Measurements from ENCODE around the gene REV1. TPM values are rescaled to one million over a fixed set of nuclear protein-coding genes. Genes with fewer than 3 reads are reported as not detected.
A peak's percentile ranks its signal among the peaks of the same experiment; 100 is the strongest.

The REV1 gene
- total RNA-seq, 2 donors from 2014 or later = 22.3 to 26.4 TPM

DNA sequence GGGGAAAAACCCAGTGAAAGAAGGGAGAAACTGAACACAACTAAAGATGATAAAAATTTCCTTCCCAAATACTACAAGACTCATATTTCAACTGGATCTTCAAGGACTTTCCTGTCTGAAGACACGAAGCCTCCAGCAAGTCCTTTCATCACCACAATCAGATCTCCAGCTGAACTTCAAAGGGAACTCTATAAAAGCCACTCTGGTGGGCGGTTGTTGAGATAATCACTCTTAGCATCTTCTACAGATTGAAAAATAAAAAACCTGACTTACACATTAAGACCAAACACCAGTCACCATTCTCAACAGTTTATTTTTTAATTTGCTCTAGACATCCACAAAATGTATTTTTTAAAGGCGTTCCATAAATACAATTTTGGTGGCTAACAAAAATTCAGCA, 4.4 kb downstream of the REV1 start:
- Histone ChIP-seq H3K9me3 (no peaks in the 10 kb centered on the region), H3K4me1 (peaks cover 0 to 67% of the 10 kb centered on the region in 2 donors), H3K36me3 (no peaks in the 10 kb centered on the region), H3K27me3 (no peaks in the 10 kb centered on the region), H3K27ac (peak overlapping the region in 1 of 2 donors; percentile 46), H3K4me3 (no peak overlapping the region)
- TF ChIP-seq, protein P1, sequence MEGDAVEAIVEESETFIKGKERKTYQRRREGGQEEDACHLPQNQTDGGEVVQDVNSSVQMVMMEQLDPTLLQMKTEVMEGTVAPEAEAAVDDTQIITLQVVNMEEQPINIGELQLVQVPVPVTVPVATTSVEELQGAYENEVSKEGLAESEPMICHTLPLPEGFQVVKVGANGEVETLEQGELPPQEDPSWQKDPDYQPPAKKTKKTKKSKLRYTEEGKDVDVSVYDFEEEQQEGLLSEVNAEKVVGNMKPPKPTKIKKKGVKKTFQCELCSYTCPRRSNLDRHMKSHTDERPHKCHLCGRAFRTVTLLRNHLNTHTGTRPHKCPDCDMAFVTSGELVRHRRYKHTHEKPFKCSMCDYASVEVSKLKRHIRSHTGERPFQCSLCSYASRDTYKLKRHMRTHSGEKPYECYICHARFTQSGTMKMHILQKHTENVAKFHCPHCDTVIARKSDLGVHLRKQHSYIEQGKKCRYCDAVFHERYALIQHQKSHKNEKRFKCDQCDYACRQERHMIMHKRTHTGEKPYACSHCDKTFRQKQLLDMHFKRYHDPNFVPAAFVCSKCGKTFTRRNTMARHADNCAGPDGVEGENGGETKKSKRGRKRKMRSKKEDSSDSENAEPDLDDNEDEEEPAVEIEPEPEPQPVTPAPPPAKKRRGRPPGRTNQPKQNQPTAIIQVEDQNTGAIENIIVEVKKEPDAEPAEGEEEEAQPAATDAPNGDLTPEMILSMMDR (IDR thresholded peaks at IDR 0.05) = no peak
- DNase-seq (ENCODE audit: low spot score) = no peak

DNA sequence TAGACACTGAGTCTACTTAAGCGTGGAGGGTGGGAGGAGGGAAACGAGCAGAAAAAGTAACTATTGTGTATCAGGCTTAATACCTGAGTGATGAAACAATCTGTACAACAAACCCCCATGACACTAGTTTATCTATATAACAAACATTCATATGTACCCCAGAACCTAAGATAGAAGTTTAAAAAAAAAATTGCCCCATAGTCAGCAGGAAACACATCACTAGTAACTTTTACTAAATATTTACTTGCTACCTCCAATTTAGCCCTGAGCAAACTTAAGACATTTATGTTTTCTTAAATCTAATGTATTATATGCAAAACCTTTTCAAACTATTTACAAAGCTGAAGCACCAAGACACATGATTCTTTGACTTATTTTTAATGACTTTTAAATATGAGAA, 5.6 kb downstream of the REV1 start:
- no peak for DNase-seq (ENCODE audit: low spot score)
- Histone ChIP-seq H3K27me3 (no peaks in the 10 kb centered on the region), H3K9me3 (no peaks in the 10 kb centered on the region), H3K4me1 (peaks cover 0 to 79% of the 10 kb centered on the region in 2 donors), H3K27ac (peak overlapping the region in 1 of 2 donors; percentile 49), H3K36me3 (no peaks in the 10 kb centered on the region), H3K4me3 (no peak overlapping the region)
- TF ChIP-seq, protein P1 (IDR thresholded peaks at IDR 0.05) = no peak

DNA sequence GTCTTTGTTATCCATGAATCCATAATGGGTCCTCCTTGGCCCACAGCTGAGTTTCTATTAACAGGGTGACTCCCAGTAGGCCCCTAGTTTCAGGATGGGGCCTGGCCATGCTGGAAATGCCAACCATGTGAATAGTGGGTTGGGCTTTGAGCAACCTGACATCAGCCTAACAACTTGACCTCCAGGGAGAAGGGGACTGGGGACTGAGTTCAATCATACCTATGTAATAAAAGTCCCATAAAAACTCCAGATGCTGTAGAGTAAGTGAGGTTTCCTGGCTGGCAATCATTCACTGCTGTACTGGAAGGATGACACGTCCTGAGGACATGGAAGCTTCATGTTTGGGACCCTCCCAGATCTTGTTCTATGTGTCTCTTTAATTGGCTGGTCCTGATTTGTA, 7.9 kb downstream of the REV1 start:
- Histone ChIP-seq H3K9me3 (no peaks in the 10 kb centered on the region), H3K4me3 (no peak overlapping the region), H3K27me3 (no peaks in the 10 kb centered on the region), H3K27ac (peak overlapping the region; percentile 4 to 25), H3K36me3 (no peaks in the 10 kb centered on the region), H3K4me1 (peaks cover 0 to 79% of the 10 kb centered on the region in 2 donors)
- TF ChIP-seq, protein P1 (IDR thresholded peaks at IDR 0.05) = no peak
- no peak for DNase-seq (ENCODE audit: low spot score)

DNA sequence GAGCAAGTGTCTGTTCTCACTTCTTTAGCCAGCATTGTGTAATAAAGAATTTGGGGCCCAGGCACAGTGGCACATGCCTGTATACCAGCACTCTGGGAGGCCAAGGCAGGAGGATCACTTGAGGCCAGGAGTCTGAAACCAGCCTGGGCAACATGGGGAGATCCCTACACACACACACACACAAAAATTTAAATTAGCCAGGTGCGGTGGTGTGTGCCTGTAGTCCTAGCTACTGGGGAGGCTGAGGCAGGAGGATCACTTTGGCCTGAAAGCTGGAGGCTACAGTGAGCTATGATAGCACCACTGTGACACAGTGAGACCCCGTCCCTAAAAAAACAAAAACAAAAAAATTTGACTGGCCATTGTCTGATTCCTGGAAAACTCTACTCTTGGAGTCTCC, 8.3 kb downstream of the REV1 start:
- DNase-seq (ENCODE audit: low spot score) = no peak
- TF ChIP-seq, protein P1 (IDR thresholded peaks at IDR 0.05) = no peak
- Histone ChIP-seq H3K27ac (peak overlapping the region in 1 of 2 donors; percentile 4), H3K36me3 (no peaks in the 10 kb centered on the region), H3K4me3 (no peak overlapping the region), H3K27me3 (no peaks in the 10 kb centered on the region), H3K4me1 (peaks cover 0 to 79% of the 10 kb centered on the region in 2 donors), H3K9me3 (no peaks in the 10 kb centered on the region)

DNA sequence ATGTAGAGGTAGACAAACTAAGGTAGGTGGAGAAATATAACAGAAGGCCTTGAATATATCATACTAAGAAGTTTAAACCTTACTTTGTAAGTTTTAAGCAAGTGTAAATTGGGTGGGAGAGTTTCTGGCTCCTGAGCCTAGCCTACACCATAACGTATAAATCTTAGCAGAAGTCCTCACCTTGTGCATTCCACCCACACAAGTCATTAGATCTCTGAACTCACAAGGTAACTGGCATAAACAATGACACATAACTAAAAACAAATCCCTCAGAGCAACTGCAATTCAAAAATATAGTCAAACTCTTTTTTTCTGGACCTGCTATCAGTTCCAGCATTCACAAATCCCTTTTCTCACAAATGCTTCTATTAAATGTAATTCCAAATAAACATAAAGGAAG, 9.4 kb downstream of the REV1 start:
- Histone ChIP-seq H3K27ac (no peak overlapping the region), H3K4me3 (no peak overlapping the region), H3K9me3 (no peaks in the 10 kb centered on the region), H3K36me3 (no peaks in the 10 kb centered on the region), H3K27me3 (no peaks in the 10 kb centered on the region), H3K4me1 (peaks cover 0 to 85% of the 10 kb centered on the region in 2 donors)
- DNase-seq (ENCODE audit: low spot score) = no peak
- TF ChIP-seq, protein P1 (IDR thresholded peaks at IDR 0.05) = no peak

DNA sequence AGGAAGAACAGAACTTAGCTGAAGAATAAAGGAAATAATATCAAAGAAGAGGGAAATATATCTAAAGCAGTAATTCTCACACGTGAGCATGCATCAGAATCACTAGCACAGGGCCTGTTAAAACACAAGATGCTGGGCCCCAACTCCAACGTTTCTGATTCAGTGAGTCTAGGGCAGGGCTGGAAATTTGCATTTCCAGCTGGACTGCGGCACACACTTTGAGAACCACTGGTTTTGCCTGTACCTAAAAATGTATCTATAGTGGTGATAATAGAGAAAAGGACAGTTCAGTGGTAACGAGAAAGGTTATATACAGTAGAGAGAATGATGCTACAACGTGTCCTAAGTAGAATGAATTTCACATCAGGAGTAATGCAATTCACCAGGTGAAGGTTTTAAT, 11.2 kb downstream of the REV1 start:
- TF ChIP-seq, protein P1 (IDR thresholded peaks at IDR 0.05) = no peak
- Histone ChIP-seq H3K36me3 (no peaks in the 10 kb centered on the region), H3K27ac (no peak overlapping the region), H3K27me3 (no peaks in the 10 kb centered on the region), H3K9me3 (no peaks in the 10 kb centered on the region), H3K4me1 (peaks cover 0 to 89% of the 10 kb centered on the region in 2 donors), H3K4me3 (no peak overlapping the region)
- no peak for DNase-seq (ENCODE audit: low spot score)
